SH-SY5Y (cell line): Measurements from ENCODE around the gene MANBA.

Experiments used
- GATA2 ChIP-seq: IDR thresholded peaks from 2 replicates; pipeline ENCODE4 v1.6.1; 2011; ENCODE audit warnings: mild to moderate bottlenecking, low read depth, low read length
- GATA3 ChIP-seq: IDR thresholded peaks from 2 replicates; pipeline ENCODE4 v1.6.1; 2011; ENCODE audit warnings: low read depth, mild to moderate bottlenecking, low read length, moderate library complexity

DNA sequence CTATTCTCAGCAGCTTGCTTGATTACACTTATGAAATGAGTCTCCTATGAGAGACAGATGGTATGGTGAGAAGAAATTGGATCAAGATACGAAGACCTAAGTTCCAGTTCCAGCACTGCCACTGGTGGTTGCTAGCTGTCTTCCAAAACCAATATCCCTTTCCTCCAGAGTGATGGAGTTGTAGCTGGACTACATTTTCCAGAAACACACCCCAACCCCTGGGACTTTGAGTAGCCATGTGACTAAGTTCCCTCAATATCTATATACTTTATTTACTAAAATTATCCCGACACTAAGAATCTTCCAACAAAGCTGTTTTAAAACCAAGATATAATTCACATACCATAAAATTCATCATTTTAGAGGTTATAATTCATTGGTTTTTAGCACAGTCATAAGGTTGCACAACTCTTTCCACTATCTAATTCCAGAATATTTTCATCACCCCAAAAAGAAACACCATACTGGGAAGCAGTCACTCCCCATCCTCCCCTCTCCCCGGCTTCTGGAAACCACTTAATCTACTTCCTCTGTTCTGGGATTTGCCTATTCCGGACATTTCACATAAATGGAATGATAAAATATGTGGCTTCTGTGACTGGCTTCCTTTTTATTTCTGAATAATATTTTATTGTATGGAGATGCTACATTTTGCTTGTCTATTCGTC, 118.0 kb downstream of the MANBA start:
- TF ChIP-seq GATA2 (no peak), GATA3 (no peak)
